DOHH2 (cell line): ENCODE measurements around the gene BNIPL.

Source experiments
- H3F3A ChIP-seq: fragments of 200-600 bp; sonication (generic), shearing (Covaris generic); 2 replicates; pipeline ENCODE4 v1.6.0; 2016; ENCODE audit warnings: antibody characterized with exemption, mild to moderate bottlenecking; ENCODE audit not compliant: control insufficient read depth, insufficient read depth
- H3K27ac ChIP-seq: fragments of 200-600 bp; sonication (generic); 2 replicates; pipeline ENCODE4 v1.5.1; 2014; ENCODE audit warnings: low read depth, mild to moderate bottlenecking, low read length, moderate library complexity
- H3K27me3 ChIP-seq: fragments of 200-600 bp; sonication (generic); 2 replicates; pipeline ENCODE4 v1.6.1; 2014; ENCODE audit warnings: mild to moderate bottlenecking, low read length, mixed read lengths; ENCODE audit not compliant: control insufficient read depth
- H3K36me3 ChIP-seq: fragments of 200-600 bp; sonication (generic); 2 replicates; pipeline ENCODE4 v1.6.1; 2014; ENCODE audit warnings: mild to moderate bottlenecking, low read length, moderate library complexity, mixed read lengths; ENCODE audit not compliant: control insufficient read depth
- H3K4me1 ChIP-seq: fragments of 200-600 bp; sonication (generic); 2 replicates; pipeline ENCODE4 v1.6.1; 2014; ENCODE audit warnings: mild to moderate bottlenecking, low read length, mixed read lengths; ENCODE audit not compliant: control insufficient read depth
- H3K4me2 ChIP-seq: fragments of 200-600 bp; sonication (generic); 2 replicates; pipeline ENCODE4 v1.6.0; 2014; ENCODE audit warnings: mild to moderate bottlenecking, low read length, moderate library complexity
- H3K4me3 ChIP-seq: fragments of 200-600 bp; sonication (generic); 2 replicates; pipeline ENCODE4 v1.5.1; 2014; ENCODE audit warnings: mild to moderate bottlenecking, low read length, mixed read lengths
- H3K79me2 ChIP-seq: fragments of 200-600 bp; sonication (generic); 2 replicates; pipeline ENCODE4 v1.6.1; 2014; ENCODE audit warnings: mild to moderate bottlenecking, low read length, mixed read lengths; ENCODE audit not compliant: control insufficient read depth
- H3K9me2 ChIP-seq: fragments of 200-600 bp; sonication (generic); replicated peaks from 2 replicates; pipeline ENCODE4 v1.6.1; 2014; ENCODE audit warnings: mild to moderate bottlenecking, low read length, mixed read lengths; ENCODE audit not compliant: control insufficient read depth
- H3K9me3 ChIP-seq: fragments of 200-600 bp; sonication (generic); 2 replicates; pipeline ENCODE4 v1.6.1; 2014; ENCODE audit warnings: antibody characterized with exemption, low read length, mixed read lengths; ENCODE audit not compliant: control insufficient read depth, insufficient read depth
- H4K20me1 ChIP-seq: fragments of 200-600 bp; sonication (generic); 2 replicates; pipeline ENCODE4 v1.6.0; 2014; ENCODE audit warnings: low read depth, mild to moderate bottlenecking, antibody characterized with exemption, low read length, moderate library complexity; ENCODE audit not compliant: control insufficient read depth, insufficient read depth
- EZH2phosphoT487 ChIP-seq: fragments of 200-600 bp; sonication (generic); IDR thresholded peaks from 2 replicates; pipeline ENCODE4 v1.6.1; 2017; ENCODE audit warnings: borderline replicate concordance, mild to moderate bottlenecking, antibody characterized with exemption, low read length, moderate library complexity, mixed read lengths
- TF ChIP-seq, protein P1 (sequence below): fragments of 200-600 bp; sonication (generic); IDR thresholded peaks from one replicate; pipeline ENCODE4 v1.5.1; 2014; ENCODE audit warnings: antibody characterized with exemption, mild to moderate bottlenecking, low read depth, low read length; ENCODE audit not compliant: poor library complexity, severe bottlenecking

BNIPL gene

DNA sequence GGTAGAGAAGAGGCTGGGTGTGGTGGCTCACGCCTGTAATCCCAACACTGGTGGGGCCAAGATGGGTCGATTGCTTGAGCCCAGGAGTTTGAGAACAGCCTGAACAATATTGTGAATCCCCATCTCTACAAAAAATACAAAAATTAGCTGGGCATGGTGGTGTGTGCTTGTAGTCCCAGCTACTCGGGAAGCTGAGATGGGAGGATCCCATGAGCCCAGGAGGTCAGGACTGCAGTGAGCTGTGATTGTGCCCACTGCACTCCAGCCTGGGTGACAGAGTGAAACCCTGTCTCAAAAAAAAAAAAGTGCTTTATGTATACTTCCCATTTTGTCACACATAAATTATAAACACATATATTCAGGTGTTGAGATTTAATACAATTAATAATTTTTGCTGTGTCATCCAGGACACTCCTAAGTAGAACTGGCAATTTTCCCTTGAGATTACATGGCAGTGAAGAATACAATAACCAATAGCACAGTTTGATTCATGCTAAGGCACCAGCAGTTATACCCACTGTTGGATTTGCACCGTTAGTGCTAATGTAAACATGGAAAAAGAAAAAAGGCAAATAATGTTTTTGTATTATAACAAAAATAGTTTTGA, 49.7 kb downstream of the BNIPL start:
- Histone ChIP-seq H3K4me3 (no peak overlapping the region), H3K36me3 (no peaks in the 10 kb centered on the region), H3K4me1 (peaks cover 8% of the 10 kb centered on the region), H3K9me2 (no peaks in the 10 kb centered on the region), H3K27ac (no peak overlapping the region), H3K79me2 (no peaks in the 10 kb centered on the region), H3K27me3 (no peaks in the 10 kb centered on the region), H3K4me2 (no peak overlapping the region), H4K20me1 (no peaks in the 10 kb centered on the region), H3K9me3 (no peaks in the 10 kb centered on the region), H3F3A (no peaks in the 10 kb centered on the region)
- no peak for TF ChIP-seq EZH2phosphoT487
- TF ChIP-seq, protein P1, sequence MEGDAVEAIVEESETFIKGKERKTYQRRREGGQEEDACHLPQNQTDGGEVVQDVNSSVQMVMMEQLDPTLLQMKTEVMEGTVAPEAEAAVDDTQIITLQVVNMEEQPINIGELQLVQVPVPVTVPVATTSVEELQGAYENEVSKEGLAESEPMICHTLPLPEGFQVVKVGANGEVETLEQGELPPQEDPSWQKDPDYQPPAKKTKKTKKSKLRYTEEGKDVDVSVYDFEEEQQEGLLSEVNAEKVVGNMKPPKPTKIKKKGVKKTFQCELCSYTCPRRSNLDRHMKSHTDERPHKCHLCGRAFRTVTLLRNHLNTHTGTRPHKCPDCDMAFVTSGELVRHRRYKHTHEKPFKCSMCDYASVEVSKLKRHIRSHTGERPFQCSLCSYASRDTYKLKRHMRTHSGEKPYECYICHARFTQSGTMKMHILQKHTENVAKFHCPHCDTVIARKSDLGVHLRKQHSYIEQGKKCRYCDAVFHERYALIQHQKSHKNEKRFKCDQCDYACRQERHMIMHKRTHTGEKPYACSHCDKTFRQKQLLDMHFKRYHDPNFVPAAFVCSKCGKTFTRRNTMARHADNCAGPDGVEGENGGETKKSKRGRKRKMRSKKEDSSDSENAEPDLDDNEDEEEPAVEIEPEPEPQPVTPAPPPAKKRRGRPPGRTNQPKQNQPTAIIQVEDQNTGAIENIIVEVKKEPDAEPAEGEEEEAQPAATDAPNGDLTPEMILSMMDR = no peak
